HG02840 (cell line): ENCODE results near the gene DAGLA.

Source experiments
- ATAC-seq: cut with Tn5 transposase; IDR thresholded peaks from one replicate; pipeline ENCODE4 v1.9.1; 2021; ENCODE audit warnings: mild to moderate bottlenecking, moderate library complexity, moderate number of reproducible peaks; ENCODE audit not compliant: unreplicated experiment, low FRiP score

The DAGLA gene

DNA sequence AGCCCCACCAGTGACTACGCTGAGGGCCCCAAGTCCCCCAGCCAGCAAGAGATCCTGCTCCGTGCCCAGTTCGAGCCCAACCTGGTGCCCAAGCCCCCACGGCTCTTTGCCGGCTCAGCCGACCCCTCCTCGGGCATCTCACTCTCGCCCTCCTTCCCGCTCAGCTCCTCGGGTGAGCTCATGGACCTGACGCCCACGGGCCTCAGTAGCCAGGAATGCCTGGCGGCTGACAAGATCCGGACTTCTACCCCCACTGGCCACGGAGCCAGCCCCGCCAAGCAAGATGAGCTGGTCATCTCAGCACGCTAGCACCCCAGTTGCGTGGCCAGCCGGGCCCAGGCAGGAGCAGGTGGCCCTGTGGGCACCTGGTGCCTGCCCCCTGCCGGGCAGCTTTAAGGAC lies 64.0 kb downstream of the DAGLA start:
- no peak for ATAC-seq

DNA sequence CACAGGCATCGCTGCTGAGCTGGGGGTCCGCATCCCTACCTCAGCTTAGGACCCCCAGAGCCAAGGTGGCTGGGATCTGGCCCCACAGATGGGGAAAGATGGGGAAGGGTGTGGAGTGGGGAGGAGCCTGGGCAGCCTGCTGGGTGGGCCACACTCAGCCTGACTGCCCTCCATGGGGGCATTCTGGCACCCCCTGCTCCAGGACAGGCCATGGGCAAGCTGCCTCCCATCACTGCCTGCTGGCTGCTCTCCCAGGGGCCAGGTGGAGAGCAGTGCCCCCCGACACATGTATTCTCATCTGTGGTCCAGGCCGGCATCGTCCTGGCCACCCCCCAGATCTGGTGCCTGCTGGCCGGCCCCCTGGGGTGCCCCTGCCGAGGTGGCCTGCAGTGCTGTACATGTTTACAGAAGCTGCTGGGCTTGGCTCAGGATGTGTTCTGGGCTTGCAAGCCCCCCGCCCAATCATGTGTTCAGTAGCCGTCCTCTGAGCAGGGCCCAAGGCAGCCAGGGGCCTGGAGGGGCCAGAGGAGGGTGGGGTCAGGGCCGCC lies 64.5 kb downstream of the DAGLA start:
- ATAC-seq: no peak

- no peak for ATAC-seq
These were observed 65.7 kb downstream of the DAGLA start for GRCh38 chr11:61745781-61746441.

DNA sequence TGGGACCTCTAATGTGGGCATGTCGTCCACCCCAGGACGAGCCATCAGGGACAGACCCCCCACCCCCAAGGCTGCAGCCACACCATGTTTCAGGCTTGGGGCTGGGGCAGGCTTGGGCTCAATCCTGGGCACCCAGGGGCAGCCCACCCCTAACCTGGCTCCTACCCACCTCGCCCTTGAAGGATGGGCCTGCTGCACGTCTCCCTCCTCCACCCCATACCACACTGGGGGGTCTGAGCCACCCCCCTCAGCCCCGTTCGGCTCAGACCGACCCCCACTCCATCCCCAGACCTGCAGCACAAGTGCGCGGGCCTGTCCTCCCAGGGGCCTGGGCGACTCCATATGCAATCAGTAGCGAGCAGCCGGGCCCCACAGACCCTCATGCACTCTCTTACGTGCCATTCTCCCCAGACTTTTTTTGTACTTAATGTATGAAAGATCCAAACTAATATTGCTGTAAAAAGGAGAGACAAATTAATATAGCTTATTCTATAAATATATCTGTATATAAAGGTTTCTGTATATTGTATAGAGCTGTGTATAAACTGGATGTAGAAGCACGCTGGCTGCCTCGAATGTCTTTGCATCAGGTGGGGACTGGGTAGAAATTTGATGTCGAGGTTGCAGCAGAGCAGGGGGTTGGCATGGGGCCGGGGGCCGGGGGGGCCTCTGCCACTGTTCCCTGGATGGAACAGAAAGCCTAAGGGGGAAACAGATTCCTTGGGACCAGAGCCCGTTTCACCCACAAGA lies 66.4 kb downstream of the DAGLA start:
- no peak for ATAC-seq

DNA sequence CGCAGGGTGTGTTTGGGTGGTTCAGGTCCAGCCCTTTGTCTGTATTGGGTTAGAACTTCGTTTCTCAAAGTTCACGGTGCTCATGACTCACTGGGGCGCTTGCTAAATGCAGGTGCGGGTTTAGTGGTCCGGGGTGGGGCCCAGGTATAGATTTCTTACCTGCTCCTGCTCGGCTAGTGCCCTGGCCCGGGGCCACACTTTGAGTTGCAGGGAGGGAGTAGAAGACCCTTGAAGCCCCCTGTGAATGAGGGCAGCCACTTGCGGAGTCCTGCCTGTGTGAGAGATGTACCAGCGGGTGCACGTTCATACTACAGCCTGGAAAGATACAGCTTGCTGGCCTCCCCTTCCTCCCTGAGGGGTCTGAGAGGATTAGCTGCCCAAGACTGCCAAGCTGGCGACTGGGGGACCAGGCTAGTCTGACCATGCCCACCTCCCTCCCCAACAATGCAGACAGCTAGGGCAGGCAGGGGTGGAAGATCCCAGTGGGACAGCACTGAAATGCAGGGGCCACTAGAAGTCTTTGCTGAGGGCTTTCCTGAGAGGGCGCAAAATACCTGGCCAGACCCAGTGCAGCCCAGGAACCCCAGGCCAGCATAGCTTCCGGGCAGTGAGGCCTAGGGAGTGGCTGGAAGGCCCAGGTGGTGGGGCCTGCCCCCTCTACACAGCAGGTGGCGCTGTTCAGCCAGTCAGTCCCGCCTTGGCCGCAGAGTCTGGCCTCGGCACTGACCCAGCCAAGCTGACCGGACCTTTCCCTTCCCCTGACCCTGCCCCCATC lies 67.2 kb downstream of the DAGLA start:
- ATAC-seq: no peak

DNA sequence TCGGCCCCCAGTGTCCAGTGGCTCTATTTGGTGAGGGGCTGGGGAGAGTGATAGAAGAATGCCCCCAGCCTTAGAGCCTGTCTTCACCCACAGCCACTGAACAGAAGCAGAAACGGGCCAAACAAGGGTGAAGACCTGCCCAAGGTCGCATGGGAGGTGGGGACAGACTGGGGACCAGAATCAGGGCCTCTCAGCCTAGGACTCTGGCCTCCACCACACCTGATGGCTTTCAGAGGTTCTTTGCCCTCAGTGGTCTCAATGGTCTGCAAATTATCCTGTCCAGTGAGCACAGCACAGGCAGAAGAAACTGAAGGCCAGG lies 67.7 kb downstream of the DAGLA start:
- ATAC-seq: no peak

- ATAC-seq: no peak
These were observed 69.5 kb downstream of the DAGLA start for GRCh38 chr11:61749591-61750217.

DNA sequence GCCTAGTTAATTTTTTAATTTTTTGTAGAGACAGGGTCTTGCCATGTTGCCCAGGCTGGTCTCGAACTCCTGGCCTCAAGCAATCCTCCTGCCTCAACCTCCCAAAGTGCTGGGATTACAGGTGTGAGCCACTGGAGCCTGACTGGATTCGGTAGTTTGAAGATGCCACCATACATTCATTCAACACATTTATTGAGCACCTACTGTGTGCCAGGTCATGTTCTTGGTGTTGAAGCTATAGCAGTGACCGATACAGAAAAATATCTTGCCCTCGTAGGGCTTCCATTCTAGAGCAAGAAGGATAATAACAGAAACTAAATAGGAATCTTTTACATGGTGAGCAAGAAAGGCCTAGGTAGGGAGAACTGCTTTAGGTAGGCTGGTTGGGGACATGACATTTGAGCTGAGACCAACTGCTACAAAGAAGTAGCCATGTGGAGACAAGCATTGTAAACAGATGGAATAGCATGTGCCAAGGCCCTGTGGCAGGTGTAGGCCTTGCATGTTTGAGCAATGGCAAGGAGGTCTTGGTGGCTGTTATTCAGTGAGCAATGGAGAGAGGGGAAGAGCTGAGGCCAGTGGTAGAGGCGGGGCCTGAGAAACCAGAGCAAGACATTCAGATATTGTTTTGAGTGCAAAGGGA lies 70.6 kb downstream of the DAGLA start:
- no peak for ATAC-seq

DNA sequence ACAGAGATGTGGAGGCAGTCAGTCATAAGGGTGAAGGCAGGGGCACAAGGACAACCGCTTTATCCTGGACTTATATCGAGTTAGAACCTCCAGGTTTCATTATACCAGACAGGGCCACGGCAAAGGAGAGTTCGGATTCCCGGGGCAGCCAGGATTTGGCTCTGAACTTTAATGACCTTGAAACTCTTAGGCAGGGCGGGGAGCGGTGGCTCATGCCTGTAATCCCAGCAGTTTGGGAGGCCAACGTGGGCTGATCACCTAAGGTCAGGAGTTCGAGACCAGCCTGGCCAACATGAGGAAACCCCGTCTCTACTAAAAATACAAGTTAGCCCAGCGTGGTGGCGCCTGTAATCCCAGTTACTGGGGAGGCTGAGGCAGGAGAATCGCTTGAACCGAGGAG lies 71.2 kb downstream of the DAGLA start:
- ATAC-seq: no peak

- no peak for ATAC-seq
These were observed 72.1 kb downstream of the DAGLA start, which contains the start of gene MYRF for GRCh38 chr11:61752117-61752924. TSS of gene MYRF (plus strand) at chr11:61752636. CDS start at chr11:61752745, 109 bp downstream.

GRCh38 chr11:61752925-61753521 lies 72.8 kb downstream of the DAGLA start:
- no peak for ATAC-seq

DNA sequence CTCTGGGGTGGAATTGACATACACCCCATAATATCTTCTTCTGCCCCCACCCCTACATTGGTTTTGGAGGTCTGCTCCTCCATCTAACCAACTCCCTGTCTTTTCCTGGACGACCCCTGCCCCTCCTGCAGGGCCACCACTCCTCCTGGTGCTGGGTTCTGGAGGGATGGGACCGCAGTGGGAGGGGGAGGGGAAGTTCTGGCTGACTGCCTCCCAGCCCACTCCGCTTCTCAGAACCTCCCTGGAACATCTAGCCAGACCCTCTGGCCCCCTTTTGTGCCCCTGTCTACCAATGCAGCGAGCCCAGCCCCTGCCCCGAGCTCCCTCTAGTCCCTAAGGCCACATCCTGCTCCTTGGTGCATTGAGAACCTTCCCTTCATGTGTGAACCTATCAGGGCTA lies 73.5 kb downstream of the DAGLA start:
- ATAC-seq: no peak

DNA sequence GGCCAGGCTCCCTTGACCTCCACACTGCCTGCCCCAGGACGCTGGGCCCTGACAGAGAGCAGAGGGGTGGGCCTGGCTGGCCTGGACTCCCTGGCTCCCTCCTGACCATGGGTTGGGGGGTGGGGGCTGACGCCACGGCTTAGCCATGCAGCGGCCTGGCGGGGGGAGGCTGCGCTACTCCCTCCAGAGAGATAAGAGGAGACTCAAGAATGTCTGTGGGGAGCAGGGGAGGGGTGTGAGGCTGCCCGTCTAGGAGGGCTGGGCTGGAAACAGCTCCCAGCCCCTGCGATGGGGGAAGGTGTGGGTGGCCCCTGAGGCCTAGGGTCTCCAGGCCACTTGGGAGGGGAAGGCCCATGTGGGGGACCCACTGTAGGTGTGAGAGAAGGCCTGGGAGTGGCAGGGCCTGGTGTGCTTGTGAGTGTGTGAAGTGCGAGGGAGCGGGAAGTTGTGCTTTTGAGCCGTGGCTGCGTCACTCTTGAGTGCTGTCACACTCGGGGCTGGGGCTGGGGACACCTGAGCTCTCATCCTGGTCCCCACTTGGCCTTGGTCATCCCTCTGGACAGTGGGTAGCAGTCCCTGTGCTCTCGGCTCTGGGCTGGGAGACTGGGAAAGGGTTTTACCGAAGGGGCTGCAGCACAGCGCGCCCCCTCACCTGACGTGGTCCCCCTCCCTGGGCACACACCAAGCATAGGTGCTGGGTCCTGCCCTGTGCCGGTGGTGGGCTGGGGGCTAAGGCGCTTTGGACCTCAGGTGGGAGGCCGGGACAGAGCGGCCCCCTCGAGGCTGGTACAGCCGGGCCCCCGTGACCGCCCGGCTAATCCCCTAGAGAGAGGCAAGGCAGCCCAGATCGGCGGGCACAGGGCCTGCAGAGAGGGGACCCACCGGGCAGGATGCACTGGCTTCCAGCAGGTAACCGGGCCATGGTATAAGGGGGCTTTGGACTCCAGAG lies 74.6 kb downstream of the DAGLA start:
- no peak for ATAC-seq

- no peak for ATAC-seq
These were observed 75.9 kb downstream of the DAGLA start for GRCh38 chr11:61756147-61756451.

- no peak for ATAC-seq
These were observed 76.4 kb downstream of the DAGLA start for GRCh38 chr11:61756452-61757212.

DNA sequence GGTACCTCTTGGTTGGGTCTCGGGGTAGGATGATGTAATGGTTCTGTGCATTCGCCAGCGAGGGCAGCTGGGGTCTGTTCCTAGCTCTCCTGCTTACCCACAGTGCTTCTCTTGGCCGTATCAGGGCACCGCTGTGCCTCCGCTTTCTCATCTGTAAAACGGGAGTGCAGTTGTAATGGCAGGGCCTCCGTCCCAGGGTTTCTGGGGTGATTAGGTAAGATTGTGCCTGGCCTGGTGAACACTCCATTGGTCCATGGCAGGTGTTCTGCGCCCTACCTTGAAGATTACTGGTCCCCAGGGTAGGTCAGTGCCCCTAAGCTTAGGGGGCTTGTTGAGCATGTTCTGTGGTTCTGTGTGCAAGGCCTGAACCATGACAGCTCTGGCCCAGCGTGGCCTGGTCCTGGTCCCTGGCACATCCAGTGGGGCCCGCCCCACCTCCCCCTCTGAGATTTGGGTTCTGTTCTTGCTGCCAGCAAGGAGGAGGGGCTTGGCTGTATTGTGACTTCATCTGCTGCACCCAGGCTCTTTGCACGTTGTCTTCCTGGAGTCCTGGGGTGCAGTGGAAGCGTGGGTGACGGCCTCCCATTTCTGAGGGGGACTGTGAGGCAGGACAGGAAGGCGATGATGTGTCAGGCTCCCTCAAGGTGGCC lies 77.1 kb downstream of the DAGLA start:
- no peak for ATAC-seq

DNA sequence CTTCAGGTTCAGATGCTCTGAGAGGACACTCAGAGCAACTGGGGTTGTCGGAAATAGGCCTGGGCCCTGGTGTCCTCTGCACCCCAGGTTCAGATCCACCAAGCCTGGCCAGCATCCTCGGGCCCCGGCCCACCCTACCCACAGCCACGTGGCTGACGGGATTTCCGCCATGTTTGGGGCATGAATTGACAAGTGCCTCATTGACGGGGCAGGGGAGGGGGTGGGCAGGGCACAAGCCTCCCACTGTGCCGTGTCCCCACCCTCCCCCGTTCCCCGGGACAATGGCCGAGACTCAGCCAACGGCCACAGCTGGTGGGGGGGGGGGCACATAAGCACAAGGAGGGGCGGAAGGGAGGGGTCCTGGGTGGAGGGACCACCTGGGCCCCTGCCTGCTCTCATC lies 80.8 kb downstream of the DAGLA start:
- no peak for ATAC-seq
